Measurements from ENCODE around the gene SLC39A11. TPM values are rescaled to one million over a fixed set of nuclear protein-coding genes. Genes with fewer than 3 reads are reported as not detected.

Gene SLC39A11
- total RNA-seq, 1 experiment from 2014 or later, result 7.6 TPM

- DNase-seq (ENCODE audit: low read depth), result no peak
Observed at GRCh38 chr17:72978593-72979218, 113.8 kb downstream of the SLC39A11 start.

- peak; percentile 72 for DNase-seq (ENCODE audit: low read depth)
Observed at GRCh38 chr17:72977771-72978417, 114.6 kb downstream of the SLC39A11 start.

- DNase-seq (ENCODE audit: low read depth), result peak; percentile 82
Observed at GRCh38 chr17:72976971-72977770, 115.3 kb downstream of the SLC39A11 start.

- no peak for DNase-seq (ENCODE audit: low read depth)
Observed at GRCh38 chr17:72975509-72975908, 117.0 kb downstream of the SLC39A11 start.

GRCh38 chr17:72974605-72975232 lies 117.8 kb downstream of the SLC39A11 start:
- peak; percentile 67 for DNase-seq (ENCODE audit: low read depth)

GRCh38 chr17:72972263-72972951 lies 120.1 kb downstream of the SLC39A11 start:
- DNase-seq (ENCODE audit: low read depth), result no peak

- no peak for DNase-seq (ENCODE audit: low read depth)
Observed at GRCh38 chr17:72971226-72971880, 121.1 kb downstream of the SLC39A11 start.

- peak; percentile 85 for DNase-seq (ENCODE audit: low read depth)
Observed at GRCh38 chr17:72970797-72971196, 121.7 kb downstream of the SLC39A11 start.

- no peak for DNase-seq (ENCODE audit: low read depth)
Observed at GRCh38 chr17:72970246-72970645, 122.2 kb downstream of the SLC39A11 start.

GRCh38 chr17:72969293-72969906 lies 123.1 kb downstream of the SLC39A11 start:
- DNase-seq (ENCODE audit: low read depth), result no peak

GRCh38 chr17:72968798-72969197 lies 123.7 kb downstream of the SLC39A11 start:
- DNase-seq (ENCODE audit: low read depth), result no peak

GRCh38 chr17:72967977-72968585 lies 124.4 kb downstream of the SLC39A11 start:
- DNase-seq (ENCODE audit: low read depth), result peak; percentile 67

GRCh38 chr17:72967277-72967970 lies 125.1 kb downstream of the SLC39A11 start:
- no peak for DNase-seq (ENCODE audit: low read depth)

GRCh38 chr17:72962106-72962505 lies 130.4 kb downstream of the SLC39A11 start:
- DNase-seq (ENCODE audit: low read depth), result no peak

GRCh38 chr17:72955391-72956140 lies 136.9 kb downstream of the SLC39A11 start:
- DNase-seq (ENCODE audit: low read depth), result no peak

GRCh38 chr17:72954579-72954978 lies 137.9 kb downstream of the SLC39A11 start:
- no peak for DNase-seq (ENCODE audit: low read depth)

GRCh38 chr17:72953621-72954020 lies 138.9 kb downstream of the SLC39A11 start:
- peak; percentile 50 for DNase-seq (ENCODE audit: low read depth)

- no peak for DNase-seq (ENCODE audit: low read depth)
Observed at GRCh38 chr17:72952641-72953315, 139.7 kb downstream of the SLC39A11 start.
